Measurements from ENCODE around the gene TMEM131. TPM values are rescaled to one million over a fixed set of nuclear protein-coding genes. Genes with fewer than 3 reads are reported as not detected.
A peak's percentile ranks its signal among the peaks of the same experiment; 100 is the strongest.
"Not testable (repeated sequence)": the region's sequence is repeated elsewhere in the genome, so short reads cannot be mapped to it uniquely, and the experiment has no call there.

TMEM131 gene
- total RNA-seq, 1 donor from 2014 or later = 14.7 TPM

DNA sequence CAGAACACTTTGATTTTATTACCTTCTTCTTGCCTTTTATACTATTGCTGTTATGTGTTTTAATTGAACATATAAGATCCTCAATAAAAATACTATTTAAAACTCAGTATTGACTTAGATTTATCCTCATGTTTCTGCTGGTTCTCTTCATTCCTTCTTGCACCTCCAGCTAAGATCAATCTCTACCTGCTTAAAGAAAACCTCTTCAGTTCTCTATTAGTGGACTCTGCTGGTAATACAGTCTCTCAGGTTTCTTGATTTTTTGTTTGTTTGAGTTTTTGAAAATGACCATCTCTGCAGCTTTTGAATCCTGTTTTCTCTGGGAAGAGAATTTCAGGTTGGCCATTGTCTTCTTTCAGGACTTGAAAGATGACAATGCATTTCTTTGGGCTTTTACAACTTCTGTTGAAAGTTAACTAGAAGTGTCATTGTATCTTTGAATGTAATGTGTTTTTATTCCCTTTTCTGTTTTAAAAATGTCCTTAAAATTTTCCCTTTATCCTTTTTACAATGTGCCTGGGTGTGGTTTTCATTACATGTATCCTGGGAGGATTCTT lies 29.8 kb upstream of the TMEM131 start:
- DNase-seq (ENCODE audit: low spot score) = no peak
- ATAC-seq = no peak

GRCh38 chr2:98022067-98022466 lies 26.3 kb upstream of the TMEM131 start:
- not testable (repeated sequence) for DNase-seq (ENCODE audit: low spot score); ATAC-seq

- DNase-seq (ENCODE audit: low spot score) (no peak), ATAC-seq (no peak)
These were observed 25.4 kb upstream of the TMEM131 start for GRCh38 chr2:98020992-98021713.

- no peak for DNase-seq (ENCODE audit: low spot score)
- ATAC-seq = no peak
These were observed 24.8 kb upstream of the TMEM131 start for GRCh38 chr2:98020516-98020915.

GRCh38 chr2:98016908-98017670 lies 21.3 kb upstream of the TMEM131 start:
- ATAC-seq = no peak
- DNase-seq (ENCODE audit: low spot score) = no peak

DNA sequence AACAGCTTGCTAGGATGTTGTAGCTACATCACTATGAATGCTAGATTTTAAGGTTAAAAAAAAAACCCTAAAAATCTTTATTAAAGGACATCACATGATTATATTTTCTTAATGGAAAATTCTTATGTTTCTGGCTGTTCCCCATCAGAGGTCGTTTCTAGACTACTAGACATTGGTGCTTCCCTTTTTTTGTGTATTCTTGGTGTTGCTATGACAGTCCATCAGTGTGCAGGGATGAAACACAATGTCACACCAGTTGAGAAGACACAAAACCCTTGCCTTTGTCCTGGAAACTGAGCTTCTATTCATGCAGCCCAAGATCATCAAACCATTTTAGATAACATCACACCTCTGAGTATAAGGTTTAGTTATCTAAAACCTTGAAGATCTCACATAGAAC lies 19.9 kb upstream of the TMEM131 start:
- ATAC-seq (no peak), DNase-seq (ENCODE audit: low spot score) (no peak)

DNA sequence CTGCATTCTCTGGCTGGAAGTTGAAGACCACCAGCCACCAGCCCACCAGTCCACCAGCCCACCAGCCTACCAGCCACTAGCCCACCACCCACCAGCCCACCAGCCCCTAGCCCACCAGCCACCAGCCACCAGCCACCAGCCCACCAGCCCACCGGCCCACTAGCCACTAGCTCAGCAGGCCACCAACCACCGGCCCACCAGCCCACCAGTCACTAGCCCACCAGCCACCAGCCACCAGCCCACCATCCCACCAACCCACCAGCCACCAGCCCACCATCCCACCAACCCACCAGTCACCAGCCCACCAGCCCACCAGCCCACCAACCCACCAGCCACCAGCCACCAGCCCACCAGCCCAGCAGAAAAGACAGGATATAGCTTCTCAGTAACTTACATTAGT lies 18.6 kb upstream of the TMEM131 start:
- DNase-seq (ENCODE audit: low spot score) = no peak
- no peak for ATAC-seq

- ATAC-seq (no peak), DNase-seq (ENCODE audit: low spot score) (no peak)
These were observed 17.8 kb upstream of the TMEM131 start for GRCh38 chr2:98013407-98014042.

- no peak for DNase-seq (ENCODE audit: low spot score)
- ATAC-seq = no peak
These were observed 16.8 kb upstream of the TMEM131 start for GRCh38 chr2:98012561-98012991.

DNA sequence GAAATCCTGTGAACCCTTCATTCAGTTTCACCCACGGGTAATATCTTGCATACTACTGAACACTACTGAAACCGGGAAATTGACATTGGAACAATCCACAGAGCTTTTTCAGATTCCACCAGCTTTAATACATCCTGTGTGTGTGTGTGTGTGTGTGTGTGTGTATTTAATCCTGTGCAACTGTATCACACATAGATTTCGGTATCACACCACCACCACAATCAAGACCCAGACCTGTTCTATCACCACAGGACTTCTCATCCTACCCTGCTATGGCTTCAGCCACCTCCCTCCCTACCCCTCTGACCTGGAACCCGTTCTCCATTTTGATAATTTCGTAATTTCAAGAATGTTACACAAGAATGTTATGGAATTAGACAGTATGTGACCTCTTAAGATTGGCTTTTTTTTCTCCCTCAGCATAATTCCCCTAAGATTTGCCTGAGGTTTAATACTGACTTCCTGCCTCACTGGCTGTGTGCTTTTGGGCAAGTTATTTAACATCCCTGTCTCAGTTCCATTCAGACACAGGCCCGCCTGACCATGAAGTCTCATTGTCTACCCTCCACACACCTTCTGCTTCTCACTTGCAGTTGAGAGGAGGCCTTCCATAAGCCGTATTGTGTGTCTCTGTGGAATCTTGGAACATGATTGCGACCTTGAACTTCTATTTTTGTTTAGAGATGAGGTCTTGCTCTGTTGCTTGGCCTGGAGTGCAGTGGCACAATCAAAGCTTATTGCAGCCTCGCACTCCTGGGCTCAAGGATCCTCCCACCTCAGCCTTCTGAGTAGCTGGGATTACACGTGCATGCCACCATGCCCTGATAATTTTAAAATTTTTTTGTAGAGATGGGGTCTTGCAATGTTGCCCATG lies 14.4 kb upstream of the TMEM131 start:
- ATAC-seq = no peak
- DNase-seq (ENCODE audit: low spot score) = no peak

GRCh38 chr2:98008415-98008814 lies 12.7 kb upstream of the TMEM131 start:
- ATAC-seq (no peak), DNase-seq (ENCODE audit: low spot score) (no peak)

- DNase-seq (ENCODE audit: low spot score) = no peak
- ATAC-seq = no peak
These were observed 10.6 kb upstream of the TMEM131 start for GRCh38 chr2:98006378-98006777.

- DNase-seq (ENCODE audit: low spot score) (no peak), ATAC-seq (no peak)
These were observed 8.9 kb upstream of the TMEM131 start for GRCh38 chr2:98004613-98005012.

DNA sequence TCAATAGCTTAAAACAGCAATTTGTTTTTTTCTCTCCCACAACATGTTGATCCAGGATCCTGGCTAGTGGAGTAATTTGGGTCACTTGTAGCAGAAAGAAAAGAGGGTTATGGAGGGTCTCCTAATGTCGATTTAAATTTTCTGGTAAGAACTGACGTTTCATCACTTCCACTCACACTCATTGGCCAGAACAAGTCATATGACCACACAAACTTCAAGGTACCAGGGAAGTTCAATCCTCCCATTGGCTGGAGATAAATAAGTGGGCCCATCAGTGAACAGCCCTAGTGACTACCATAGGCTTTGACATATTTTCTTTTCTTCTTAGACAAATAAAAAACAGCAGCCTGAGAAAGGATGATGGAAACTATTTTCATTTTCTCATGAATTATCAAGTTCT lies 8.3 kb upstream of the TMEM131 start:
- DNase-seq (ENCODE audit: low spot score) (no peak), ATAC-seq (no peak)

GRCh38 chr2:97999536-97999935 lies 3.8 kb upstream of the TMEM131 start:
- no peak for ATAC-seq
- DNase-seq (ENCODE audit: low spot score) = no peak

GRCh38 chr2:97998431-97999005 lies 2.8 kb upstream of the TMEM131 start:
- DNase-seq (ENCODE audit: low spot score) (no peak), ATAC-seq (no peak)

GRCh38 chr2:97997784-97998392 lies 2.1 kb upstream of the TMEM131 start:
- DNase-seq (ENCODE audit: low spot score) (no peak), ATAC-seq (no peak)

DNA sequence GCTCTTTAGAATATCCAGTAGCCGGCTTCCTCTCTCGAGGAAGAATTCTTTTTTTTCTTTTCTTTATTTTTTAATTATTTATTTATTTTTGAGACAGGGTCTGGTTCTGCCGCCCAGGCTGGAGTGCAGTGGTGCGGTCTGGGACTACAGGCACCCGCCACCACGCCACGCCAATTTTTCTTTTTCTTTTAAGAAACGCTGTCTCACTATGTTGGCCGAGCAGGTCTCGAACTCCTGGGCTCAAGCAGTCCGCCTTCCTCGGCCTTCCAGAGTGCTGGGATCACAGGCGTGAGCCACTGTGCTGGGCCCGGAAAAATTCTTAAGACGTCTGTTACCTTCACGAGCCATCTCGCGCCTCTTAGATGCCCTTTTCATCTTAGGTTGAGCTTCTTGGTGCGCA lies 931 bp upstream of the TMEM131 start:
- DNase-seq (ENCODE audit: low spot score) (no peak), ATAC-seq (no peak)

DNA sequence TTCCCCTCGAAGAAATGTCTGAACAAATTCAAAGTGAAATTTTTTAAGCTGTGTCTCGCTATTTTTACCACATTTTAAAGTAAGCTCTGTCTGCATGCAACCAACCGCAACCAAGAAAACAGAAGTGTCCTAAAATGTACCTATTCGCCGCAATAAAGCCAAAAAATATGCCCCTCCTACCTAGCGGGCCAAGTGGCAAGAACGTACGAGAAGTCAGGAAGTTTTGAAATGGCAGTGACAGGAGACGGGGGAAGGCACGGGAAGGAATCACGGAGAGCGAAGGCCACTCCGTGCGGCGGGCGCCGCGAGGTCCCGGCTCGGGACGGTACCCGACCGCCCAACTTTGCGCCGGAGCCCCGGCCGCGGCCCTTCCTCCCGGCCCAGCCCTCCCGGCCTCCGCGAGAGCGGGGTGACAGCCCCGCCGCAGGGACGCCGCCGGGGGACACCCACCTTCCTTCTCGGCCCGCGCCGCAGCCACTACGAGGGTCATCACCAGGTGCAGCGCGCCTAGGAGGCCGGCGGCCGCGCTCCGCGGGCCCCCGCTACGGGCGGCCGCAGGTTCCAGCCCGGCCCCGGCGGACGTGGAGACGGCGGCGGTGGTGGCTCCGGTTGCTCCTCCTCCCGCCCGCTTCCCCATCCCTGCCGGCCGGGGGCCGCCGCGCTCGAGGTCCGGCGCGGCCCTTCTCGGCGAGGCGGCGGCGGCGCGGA lies 568 bp downstream of the TMEM131 start:
- peak; percentile 63 for ATAC-seq
- peak; percentile 77 for DNase-seq (ENCODE audit: low spot score)
